GM12872 (cell line): ENCODE results near the gene KHDRBS1.

Experiments
- CTCF ChIP-seq: IDR thresholded peaks from 3 replicates; pipeline ENCODE4 v1.5.1; 2011; ENCODE audit warnings: low read depth, mild to moderate bottlenecking, low read length, moderate library complexity; ENCODE audit not compliant: insufficient read depth

The KHDRBS1 gene

GRCh38 chr1:32040711-32041110, 27.0 kb downstream of the KHDRBS1 start:
- no peak for TF ChIP-seq CTCF

GRCh38 chr1:32042330-32042729, 28.7 kb downstream of the KHDRBS1 start:
- TF ChIP-seq CTCF: no peak

GRCh38 chr1:32044234-32044633, 30.6 kb downstream of the KHDRBS1 start:
- TF ChIP-seq CTCF: no peak

- no peak for TF ChIP-seq CTCF
Observed at GRCh38 chr1:32045772-32046171, 32.1 kb downstream of the KHDRBS1 start.

- no peak for TF ChIP-seq CTCF
Observed at GRCh38 chr1:32047701-32048100, 34.0 kb downstream of the KHDRBS1 start.

- no peak for TF ChIP-seq CTCF
Observed at GRCh38 chr1:32048440-32048839, 34.8 kb downstream of the KHDRBS1 start.

GRCh38 chr1:32051706-32052105, 38.0 kb downstream of the KHDRBS1 start:
- no peak for TF ChIP-seq CTCF

- no peak for TF ChIP-seq CTCF
Observed at GRCh38 chr1:32052887-32053286, 39.2 kb downstream of the KHDRBS1 start.
